ENCODE results near the gene EBI3. TPM values are rescaled to one million over a fixed set of nuclear protein-coding genes. Genes with fewer than 3 reads are reported as not detected.

Gene EBI3
- total and polyA plus RNA-seq, 2 of the 13 experiments (the other 11 are each of a cell fraction or from before 2014, with no cell fraction given), result 3.4 TPM; not detected in 1

GRCh38 chr19:4246767-4247593 lies 17.7 kb downstream of the EBI3 start, which contains the start of gene YJU2 (continued):
- no peak for TF ChIP-seq AFF4 (CRISPR knock-in tag; IDR thresholded peaks at IDR 0.05)
- TF ChIP-seq HOMEZ (CRISPR knock-in tag; IDR thresholded peaks at IDR 0.05; ENCODE audit: low read depth), result 0 out of 2 replicates have a peak, but pooled peaks have one; percentile 6
- no peak for TF ChIP-seq ZNF703 (CRISPR knock-in tag; IDR thresholded peaks at IDR 0.05; ENCODE audit: borderline replicate concordance)
- peak; percentile 67 for TF ChIP-seq POLR2AphosphoS5 (IDR thresholded peaks at IDR 0.05; ENCODE audit: low read depth, low read length)
- peak; percentile 49 for TF ChIP-seq TEAD3 (CRISPR knock-in tag; optimal IDR thresholded peaks at IDR 0.05; ENCODE audit: borderline replicate concordance)
- no peak for TF ChIP-seq KDM5B (CRISPR knock-in tag; IDR thresholded peaks at IDR 0.05; ENCODE audit: borderline replicate concordance)
- TF ChIP-seq, protein P1, sequence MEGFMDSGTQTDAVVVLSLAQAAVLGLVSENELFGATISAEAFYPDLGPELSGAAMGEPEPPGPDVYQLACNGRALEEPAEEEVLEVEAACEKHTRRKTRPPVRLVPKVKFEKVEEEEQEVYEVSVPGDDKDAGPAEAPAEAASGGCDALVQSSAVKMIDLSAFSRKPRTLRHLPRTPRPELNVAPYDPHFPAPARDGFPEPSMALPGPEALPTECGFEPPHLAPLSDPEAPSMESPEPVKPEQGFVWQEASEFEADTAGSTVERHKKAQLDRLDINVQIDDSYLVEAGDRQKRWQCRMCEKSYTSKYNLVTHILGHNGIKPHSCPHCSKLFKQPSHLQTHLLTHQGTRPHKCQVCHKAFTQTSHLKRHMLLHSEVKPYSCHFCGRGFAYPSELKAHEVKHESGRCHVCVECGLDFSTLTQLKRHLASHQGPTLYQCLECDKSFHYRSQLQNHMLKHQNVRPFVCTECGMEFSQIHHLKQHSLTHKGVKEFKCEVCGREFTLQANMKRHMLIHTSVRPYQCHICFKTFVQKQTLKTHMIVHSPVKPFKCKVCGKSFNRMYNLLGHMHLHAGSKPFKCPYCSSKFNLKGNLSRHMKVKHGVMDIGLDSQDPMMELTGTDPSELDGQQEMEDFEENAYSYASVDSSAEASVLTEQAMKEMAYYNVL (CRISPR knock-in tag; IDR thresholded peaks at IDR 0.05; ENCODE audit: borderline replicate concordance), result peak; percentile 86
- 0 out of 2 replicates have a peak, but pooled peaks have one; percentile 31 for TF ChIP-seq ZSCAN12 (CRISPR knock-in tag; IDR thresholded peaks at IDR 0.05)
- no peak for TF ChIP-seq ZNF678 (CRISPR knock-in tag; IDR thresholded peaks at IDR 0.05)
- TF ChIP-seq BRF2 (CRISPR knock-in tag; IDR thresholded peaks at IDR 0.05), result no peak
- TF ChIP-seq, protein P2, sequence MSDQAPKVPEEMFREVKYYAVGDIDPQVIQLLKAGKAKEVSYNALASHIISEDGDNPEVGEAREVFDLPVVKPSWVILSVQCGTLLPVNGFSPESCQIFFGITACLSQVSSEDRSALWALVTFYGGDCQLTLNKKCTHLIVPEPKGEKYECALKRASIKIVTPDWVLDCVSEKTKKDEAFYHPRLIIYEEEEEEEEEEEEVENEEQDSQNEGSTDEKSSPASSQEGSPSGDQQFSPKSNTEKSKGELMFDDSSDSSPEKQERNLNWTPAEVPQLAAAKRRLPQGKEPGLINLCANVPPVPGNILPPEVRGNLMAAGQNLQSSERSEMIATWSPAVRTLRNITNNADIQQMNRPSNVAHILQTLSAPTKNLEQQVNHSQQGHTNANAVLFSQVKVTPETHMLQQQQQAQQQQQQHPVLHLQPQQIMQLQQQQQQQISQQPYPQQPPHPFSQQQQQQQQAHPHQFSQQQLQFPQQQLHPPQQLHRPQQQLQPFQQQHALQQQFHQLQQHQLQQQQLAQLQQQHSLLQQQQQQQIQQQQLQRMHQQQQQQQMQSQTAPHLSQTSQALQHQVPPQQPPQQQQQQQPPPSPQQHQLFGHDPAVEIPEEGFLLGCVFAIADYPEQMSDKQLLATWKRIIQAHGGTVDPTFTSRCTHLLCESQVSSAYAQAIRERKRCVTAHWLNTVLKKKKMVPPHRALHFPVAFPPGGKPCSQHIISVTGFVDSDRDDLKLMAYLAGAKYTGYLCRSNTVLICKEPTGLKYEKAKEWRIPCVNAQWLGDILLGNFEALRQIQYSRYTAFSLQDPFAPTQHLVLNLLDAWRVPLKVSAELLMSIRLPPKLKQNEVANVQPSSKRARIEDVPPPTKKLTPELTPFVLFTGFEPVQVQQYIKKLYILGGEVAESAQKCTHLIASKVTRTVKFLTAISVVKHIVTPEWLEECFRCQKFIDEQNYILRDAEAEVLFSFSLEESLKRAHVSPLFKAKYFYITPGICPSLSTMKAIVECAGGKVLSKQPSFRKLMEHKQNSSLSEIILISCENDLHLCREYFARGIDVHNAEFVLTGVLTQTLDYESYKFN (CRISPR knock-in tag; conservative IDR thresholded peaks at IDR 0.05), result peak; percentile 32; the same call in 1 of the 2 replicates
- TF ChIP-seq TOPORS (CRISPR knock-in tag; IDR thresholded peaks at IDR 0.05), result 0 out of 2 replicates have a peak, but pooled peaks have one; percentile 10
- TF ChIP-seq, protein P3, sequence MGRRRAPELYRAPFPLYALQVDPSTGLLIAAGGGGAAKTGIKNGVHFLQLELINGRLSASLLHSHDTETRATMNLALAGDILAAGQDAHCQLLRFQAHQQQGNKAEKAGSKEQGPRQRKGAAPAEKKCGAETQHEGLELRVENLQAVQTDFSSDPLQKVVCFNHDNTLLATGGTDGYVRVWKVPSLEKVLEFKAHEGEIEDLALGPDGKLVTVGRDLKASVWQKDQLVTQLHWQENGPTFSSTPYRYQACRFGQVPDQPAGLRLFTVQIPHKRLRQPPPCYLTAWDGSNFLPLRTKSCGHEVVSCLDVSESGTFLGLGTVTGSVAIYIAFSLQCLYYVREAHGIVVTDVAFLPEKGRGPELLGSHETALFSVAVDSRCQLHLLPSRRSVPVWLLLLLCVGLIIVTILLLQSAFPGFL (CRISPR knock-in tag; IDR thresholded peaks at IDR 0.05), result no peak
- no peak for TF ChIP-seq ZFP36L2 (CRISPR knock-in tag; IDR thresholded peaks at IDR 0.05)
- peak; percentile 61 for TF ChIP-seq GATAD2A (CRISPR knock-in tag; IDR thresholded peaks at IDR 0.05)
